NCI-H82 treated with DMSO at 0.1 percent for 48 hours (cell line): ENCODE data around the gene DKK1.

Experiments used
- DNase-seq: peaks from one replicate; lab custom pipeline; 2025; ENCODE audit not compliant: unreplicated experiment; lab: John Stamatoyannopoulos, UW

Gene DKK1

GRCh38 chr10:52313933-52314821, at the start of gene DKK1:
DKK1 (plus strand) TSS chr10:52314281; CDS start chr10:52314435, 154 bp downstream.
- DNase-seq, result no peak

- DNase-seq, result no peak
These were observed 48.8 kb upstream of the DKK1 start for GRCh38 chr10:52265131-52265926.

- DNase-seq, result no peak
These were observed 47.2 kb upstream of the DKK1 start for GRCh38 chr10:52266858-52267257.

GRCh38 chr10:52268790-52269189, 45.3 kb upstream of the DKK1 start:
- no peak for DNase-seq

GRCh38 chr10:52269233-52269632, 44.8 kb upstream of the DKK1 start:
- DNase-seq, result no peak

GRCh38 chr10:52276163-52276562, 37.9 kb upstream of the DKK1 start:
- no peak for DNase-seq

- no peak for DNase-seq
These were observed 37.1 kb upstream of the DKK1 start for GRCh38 chr10:52276986-52277385.

GRCh38 chr10:52279546-52279945, 34.5 kb upstream of the DKK1 start:
- no peak for DNase-seq

- no peak for DNase-seq
These were observed 34.0 kb upstream of the DKK1 start for GRCh38 chr10:52280051-52280450.

- no peak for DNase-seq
These were observed 30.9 kb upstream of the DKK1 start for GRCh38 chr10:52283174-52283573.

GRCh38 chr10:52284416-52285013, 29.6 kb upstream of the DKK1 start:
- DNase-seq, result no peak

- DNase-seq, result no peak
These were observed 26.2 kb upstream of the DKK1 start for GRCh38 chr10:52287866-52288265.

- DNase-seq, result no peak
These were observed 16.3 kb upstream of the DKK1 start for GRCh38 chr10:52297747-52298146.

- no peak for DNase-seq
These were observed 13.3 kb upstream of the DKK1 start for GRCh38 chr10:52300599-52301277.

- peak; percentile 25 for DNase-seq
These were observed 5.6 kb upstream of the DKK1 start for GRCh38 chr10:52308251-52309031.

- DNase-seq, result no peak
These were observed 1.2 kb upstream of the DKK1 start for GRCh38 chr10:52312942-52313255.

GRCh38 chr10:52313256-52313932, 687 bp upstream of the DKK1 start:
- no peak for DNase-seq

GRCh38 chr10:52314822-52315552, 906 bp downstream of the DKK1 start:
- DNase-seq, result no peak

- no peak for DNase-seq
These were observed 1.9 kb downstream of the DKK1 start for GRCh38 chr10:52316001-52316400.
